Panc1 (cell line): ENCODE measurements around the gene RAP2A. TPM values are rescaled to one million over a fixed set of nuclear protein-coding genes. Genes with fewer than 3 reads are reported as not detected.

ENCODE experiments used
- ATAC-seq: fragments of 200-7000 bp; cut with Tn5 transposase; 2 replicates; pipeline ENCODE4 v1.9.1; 2020; ENCODE audit warnings: mild to moderate bottlenecking, moderate library complexity
- BruUV-seq: library from RNA; stranded (reverse); fragments of 400-500 nt; replicated peaks from 2 replicates; lab custom pipeline; 2021; lab: Mats Ljungman, UMichigan
- CTCF ChIA-PET: fragments of 300-600 bp; sonication (Branson Sonifier 250); formaldehyde crosslinking; loops from one replicate; lab custom pipeline; 2022; ENCODE audit warnings: antibody characterized with exemption; lab: Charles Lee
- POLR2A ChIA-PET: fragments of 300-600 bp; sonication (Branson Sonifier 250); formaldehyde crosslinking; loops from one replicate; lab custom pipeline; 2022; ENCODE audit warnings: antibody characterized with exemption; lab: Charles Lee
- DNase-seq: peaks from one replicate; pipeline ENCODE4 v3.0.0-alpha.2; 2010; ENCODE audit warnings: low read depth, low spot score
- H3K27ac ChIP-seq: 2 replicates; pipeline ENCODE4 v1.5.1; 2011; ENCODE audit warnings: mild to moderate bottlenecking, low read length, inconsistent platforms
- H3K27me3 ChIP-seq: fragments of 200-500 bp; sonication (Bioruptor generic); 2 replicates; pipeline ENCODE4 v1.6.0; 2014; ENCODE audit warnings: low read length, inconsistent platforms; ENCODE audit not compliant: control insufficient read depth, insufficient read depth
- H3K36me3 ChIP-seq: fragments of 200-500 bp; sonication (Bioruptor generic); 2 replicates; pipeline ENCODE4 v1.5.1; 2014; ENCODE audit warnings: inconsistent platforms, mild to moderate bottlenecking, low read length, moderate library complexity; ENCODE audit not compliant: control insufficient read depth, insufficient read depth
- H3K4me1 ChIP-seq: 2 replicates; pipeline ENCODE4 v1.5.1; 2011; ENCODE audit warnings: inconsistent platforms, mild to moderate bottlenecking, low read length, moderate library complexity; ENCODE audit not compliant: control insufficient read depth, insufficient read depth
- H3K4me3 ChIP-seq, 2 experiments: 2 replicates each; pipeline ENCODE4 v1.5.1; 2011 to 2012; ENCODE audit warnings: low read depth in 2 of 2, low read length in 2 of 2, mild to moderate bottlenecking in 2 of 2, inconsistent platforms in 1 of 2, moderate library complexity in 1 of 2
- H3K9me3 ChIP-seq: fragments of 200-500 bp; sonication (Bioruptor generic); 2 replicates; pipeline ENCODE4 v1.5.1; 2014; ENCODE audit warnings: low read depth, mild to moderate bottlenecking, inconsistent platforms, low read length, moderate library complexity; ENCODE audit not compliant: control insufficient read depth, insufficient read depth
- POLR2AphosphoS5 ChIP-seq: IDR thresholded peaks from 2 replicates; pipeline ENCODE4 v1.6.1; 2012; ENCODE audit warnings: mild to moderate bottlenecking, low read depth, low read length, moderate library complexity
- SIN3A ChIP-seq: IDR thresholded peaks from 2 replicates; pipeline ENCODE4 v1.6.1; 2012; ENCODE audit warnings: low read depth, mild to moderate bottlenecking, low read length, moderate library complexity, borderline replicate concordance; ENCODE audit not compliant: insufficient read depth
- TCF7L2 ChIP-seq: IDR thresholded peaks from 2 replicates; pipeline ENCODE4 v1.6.1; 2011; ENCODE audit warnings: mild to moderate bottlenecking, low read depth, low read length, inconsistent platforms
- in situ Hi-C: cut with HindIII; loops from 2 replicates; pipeline ENCODE4 v1.10.0; 2016; ENCODE audit warnings: low sequenced_read_pairs, low pct_unique_long_range_greater_than_20kb
- intact Hi-C: fragments of 100-400 bp; cut with micrococcal nuclease; formaldehyde crosslinking; loops from one replicate; pipeline ENCODE4 v1.10.0; 2022; ENCODE audit not compliant: unreplicated experiment
- total RNA-seq: library from RNA; stranded (reverse); gene quantifications from one replicate; pipeline ENCODE4 v1.2.1, GENCODE V29; 2021; ENCODE audit not compliant: unreplicated experiment
- TF ChIP-seq, protein P1 (sequence below): fragments of 450-650 bp; IDR thresholded peaks from 2 replicates; pipeline ENCODE4 v1.5.1; 2017; ENCODE audit warnings: mild to moderate bottlenecking

RAP2A gene
- total RNA-seq, 1 experiment from 2014 or later = 44.3 TPM

DNA sequence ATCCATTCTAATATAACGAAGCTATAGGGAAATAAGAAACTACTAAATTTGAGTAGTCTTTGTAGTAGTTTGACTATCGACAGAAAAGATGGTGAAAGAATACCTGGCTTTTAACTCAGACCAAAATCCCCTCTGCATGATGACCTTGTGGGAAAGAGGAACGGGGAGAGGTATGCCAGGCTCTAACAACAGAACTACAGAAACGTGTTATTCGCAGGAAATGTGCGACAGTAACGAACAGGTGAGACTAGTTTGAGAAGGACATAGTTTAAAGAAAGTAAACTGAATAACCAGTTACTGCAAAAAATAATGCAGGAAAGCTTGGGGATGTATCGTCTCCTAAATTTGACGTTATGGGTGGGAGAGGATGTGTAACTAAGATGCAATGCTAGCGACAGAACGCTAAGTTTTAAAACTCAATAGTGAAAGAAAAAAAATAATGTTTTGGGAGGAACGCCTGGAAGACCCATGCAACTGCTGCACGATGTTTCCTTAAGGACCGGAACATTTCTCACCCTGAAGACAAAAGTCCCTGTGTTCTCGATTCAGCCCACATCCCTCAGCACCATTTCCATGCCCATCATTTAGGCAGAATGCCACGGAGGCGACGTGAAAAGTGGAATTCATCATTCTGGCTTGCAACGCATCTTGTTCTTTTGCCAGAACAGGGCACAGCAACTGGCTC, 1.6 kb upstream of the RAP2A start:
- Histone ChIP-seq H3K36me3 (no peaks in the 10 kb centered on the region), H3K4me3 (peak overlapping the region; percentile 71 to 92), H3K9me3 (no peaks in the 10 kb centered on the region), H3K27me3 (no peaks in the 10 kb centered on the region), H3K27ac (peak overlapping the region; percentile 92), H3K4me1 (peaks cover 21% of the 10 kb centered on the region; the same call in 1 of the 2 replicates)
- ChIA-PET POLR2A (interaction anchor here (0.6 kb wide), 2 partner anchors 35 to 45 kb away, joined by 3 to 9 read pairs; no protein-coding TSS in a partner anchor), CTCF (no interaction called here)
- peak; percentile 25 for DNase-seq
- TF ChIP-seq SIN3A = 0 out of 2 replicates have a peak, but pooled peaks have one; percentile 53
- TF ChIP-seq, protein P1, sequence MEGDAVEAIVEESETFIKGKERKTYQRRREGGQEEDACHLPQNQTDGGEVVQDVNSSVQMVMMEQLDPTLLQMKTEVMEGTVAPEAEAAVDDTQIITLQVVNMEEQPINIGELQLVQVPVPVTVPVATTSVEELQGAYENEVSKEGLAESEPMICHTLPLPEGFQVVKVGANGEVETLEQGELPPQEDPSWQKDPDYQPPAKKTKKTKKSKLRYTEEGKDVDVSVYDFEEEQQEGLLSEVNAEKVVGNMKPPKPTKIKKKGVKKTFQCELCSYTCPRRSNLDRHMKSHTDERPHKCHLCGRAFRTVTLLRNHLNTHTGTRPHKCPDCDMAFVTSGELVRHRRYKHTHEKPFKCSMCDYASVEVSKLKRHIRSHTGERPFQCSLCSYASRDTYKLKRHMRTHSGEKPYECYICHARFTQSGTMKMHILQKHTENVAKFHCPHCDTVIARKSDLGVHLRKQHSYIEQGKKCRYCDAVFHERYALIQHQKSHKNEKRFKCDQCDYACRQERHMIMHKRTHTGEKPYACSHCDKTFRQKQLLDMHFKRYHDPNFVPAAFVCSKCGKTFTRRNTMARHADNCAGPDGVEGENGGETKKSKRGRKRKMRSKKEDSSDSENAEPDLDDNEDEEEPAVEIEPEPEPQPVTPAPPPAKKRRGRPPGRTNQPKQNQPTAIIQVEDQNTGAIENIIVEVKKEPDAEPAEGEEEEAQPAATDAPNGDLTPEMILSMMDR = no peak
- BruUV-seq = TSS peak; percentile 84
- no peak; the same call in 1 of the 2 replicates for ATAC-seq
- intact Hi-C loops = no loop called here
- in situ Hi-C loops = no loop called here

DNA sequence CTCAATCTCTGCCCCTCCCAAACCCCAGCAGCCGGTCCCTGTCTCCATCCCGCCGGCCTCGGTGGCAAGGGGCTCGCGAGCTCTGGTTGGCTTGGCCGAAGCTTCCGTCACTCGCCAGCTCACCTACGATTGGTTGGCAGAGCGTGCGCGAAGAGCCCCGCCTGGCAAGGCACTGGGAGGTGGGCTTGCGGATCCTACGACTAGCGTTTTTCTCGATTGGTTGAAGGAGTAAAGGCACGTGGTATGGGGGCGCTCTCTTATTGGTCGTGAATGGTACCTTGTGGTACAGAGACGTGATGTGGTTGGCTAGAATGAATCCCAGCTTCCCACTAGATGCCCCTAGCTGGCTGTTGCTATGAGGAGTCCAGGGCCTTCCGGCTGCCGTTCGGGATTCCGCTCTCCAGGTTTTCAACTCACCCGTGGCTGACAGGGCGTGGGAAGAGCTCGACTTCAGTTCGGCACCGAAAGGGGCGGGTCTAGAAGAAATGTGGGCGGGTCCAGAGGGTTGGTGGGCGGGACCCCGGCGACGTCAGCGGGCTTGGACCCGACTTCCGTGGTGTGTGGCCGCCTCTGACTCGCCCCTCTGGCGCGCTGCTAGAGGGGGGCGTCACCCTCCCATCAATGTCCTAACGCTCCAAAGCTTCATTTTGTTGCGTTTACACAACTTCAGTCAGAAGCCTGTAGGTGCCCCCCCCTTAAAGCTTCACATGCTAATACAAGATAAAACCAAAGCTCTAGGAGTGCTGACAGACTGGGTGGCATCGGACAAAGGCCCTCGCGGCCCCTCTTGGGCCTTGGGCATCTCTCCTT, 847 bp upstream of the RAP2A start:
- peak overlapping the region; percentile 92 for H3K27ac ChIP-seq
- in situ Hi-C loops (no loop called here), intact Hi-C loops (no loop called here)
- CTCF ChIA-PET = interaction anchor here (0.8 kb wide), 1 partner anchor 89 kb away, joined by 4 read pairs; no protein-coding TSS in a partner anchor
- no peaks in the 10 kb centered on the region for H3K27me3 ChIP-seq
- H3K4me3 ChIP-seq = peak overlapping the region; percentile 71 to 92
- H3K4me1 ChIP-seq = peaks cover 21% of the 10 kb centered on the region; the same call in 1 of the 2 replicates
- ATAC-seq (peak; percentile 88), DNase-seq (peak; percentile 97)
- TF ChIP-seq TCF7L2 = no peak
- TF ChIP-seq, protein P1 = no peak
- TF ChIP-seq POLR2AphosphoS5 = peak; percentile 49; the same call in 1 of the 2 replicates
- POLR2A ChIA-PET = interaction anchor here (0.6 kb wide), 3 partner anchors 36 to 191 kb away, joined by 3 to 9 read pairs (median 5); no protein-coding TSS in a partner anchor
- no peaks in the 10 kb centered on the region for H3K36me3 ChIP-seq
- H3K9me3 ChIP-seq = no peaks in the 10 kb centered on the region
- BruUV-seq = no TSS peak
